ENCODE results near the gene CCR6.
"Not testable (repeated sequence)": the region's sequence is repeated elsewhere in the genome, so short reads cannot be mapped to it uniquely, and the experiment has no call there.

Gene CCR6

DNA sequence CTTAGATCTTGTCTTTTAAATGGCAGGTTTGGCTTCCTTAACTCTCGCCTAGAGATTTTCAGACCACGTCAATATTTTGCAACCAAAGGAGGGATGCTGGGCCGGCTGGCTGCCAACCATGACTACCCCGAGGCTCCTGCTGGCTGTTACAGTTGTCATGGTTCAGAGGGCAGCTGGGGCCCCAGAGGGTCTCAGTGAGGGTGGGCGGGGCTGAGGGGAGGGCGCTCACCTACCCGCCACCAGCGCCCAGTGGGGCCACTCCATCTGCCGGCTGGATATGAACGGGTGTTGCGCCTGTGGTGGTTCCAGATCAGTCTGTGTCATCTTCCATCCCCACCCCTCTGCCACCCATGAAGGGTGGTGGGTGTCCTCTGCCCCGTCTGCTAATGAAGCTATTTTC is 22.6 kb downstream of the CCR6 start:
- no peak for DNase-seq (ENCODE audit: low spot score)

DNA sequence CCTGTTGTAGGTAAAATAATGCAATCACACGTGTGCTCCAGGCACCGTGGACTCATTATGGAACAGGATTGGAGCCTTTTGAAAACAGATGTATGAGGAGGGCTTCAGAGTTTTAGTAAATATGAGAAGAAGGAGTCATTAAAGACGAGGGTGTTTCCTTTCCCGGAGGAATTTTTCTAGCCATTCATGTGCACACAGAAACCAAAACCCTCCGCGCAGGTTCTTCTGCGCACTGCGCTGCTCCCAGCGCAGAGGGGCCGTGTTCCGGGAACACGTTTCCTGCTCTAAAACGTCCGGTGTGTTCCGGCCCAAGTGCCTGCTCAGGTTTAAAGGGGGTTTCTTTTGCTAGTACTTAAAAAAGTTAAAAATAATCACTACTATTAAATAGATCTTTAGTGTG is 23.2 kb downstream of the CCR6 start:
- no peak for DNase-seq (ENCODE audit: low spot score)

DNA sequence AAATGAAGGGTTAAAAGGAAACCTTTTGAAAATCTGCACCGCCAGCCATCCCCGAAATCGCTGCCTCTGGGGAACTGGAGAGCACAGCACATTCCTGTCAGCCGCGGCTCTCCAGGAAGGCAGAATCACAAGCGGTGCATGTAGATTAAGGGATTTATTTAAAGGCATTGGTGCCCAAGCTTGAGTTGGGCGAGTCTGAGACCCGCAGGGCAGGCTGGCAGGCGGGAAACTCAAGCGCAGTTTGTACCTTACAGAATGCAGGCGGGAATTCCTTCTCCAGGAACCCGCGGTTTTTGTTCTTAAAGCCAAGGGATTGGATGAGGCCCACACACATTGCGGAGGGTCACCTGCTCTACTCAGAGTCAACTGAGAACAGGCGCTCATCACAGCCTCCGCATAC is 24.1 kb downstream of the CCR6 start:
- DNase-seq (ENCODE audit: low spot score): no peak

DNA sequence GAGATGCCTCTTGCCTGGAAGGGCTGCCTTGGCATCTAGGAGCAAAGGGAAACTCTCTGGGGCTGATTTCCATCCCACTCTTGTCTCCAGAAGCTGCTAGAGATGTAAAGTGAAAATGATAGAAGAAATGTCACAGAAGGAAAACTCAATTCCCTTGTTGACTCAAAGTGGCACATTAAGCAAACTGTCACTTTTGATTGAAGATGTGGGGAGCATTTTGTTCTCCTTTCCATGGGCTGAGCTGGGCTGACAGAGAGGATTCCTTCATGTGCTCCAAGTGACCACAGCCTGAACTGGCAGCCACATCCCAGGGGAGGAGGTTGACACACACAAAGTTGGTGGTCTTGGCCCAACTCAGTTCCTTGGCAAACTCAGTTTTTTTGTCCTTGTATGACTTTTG is 25.1 kb downstream of the CCR6 start:
- DNase-seq (ENCODE audit: low spot score): no peak

DNA sequence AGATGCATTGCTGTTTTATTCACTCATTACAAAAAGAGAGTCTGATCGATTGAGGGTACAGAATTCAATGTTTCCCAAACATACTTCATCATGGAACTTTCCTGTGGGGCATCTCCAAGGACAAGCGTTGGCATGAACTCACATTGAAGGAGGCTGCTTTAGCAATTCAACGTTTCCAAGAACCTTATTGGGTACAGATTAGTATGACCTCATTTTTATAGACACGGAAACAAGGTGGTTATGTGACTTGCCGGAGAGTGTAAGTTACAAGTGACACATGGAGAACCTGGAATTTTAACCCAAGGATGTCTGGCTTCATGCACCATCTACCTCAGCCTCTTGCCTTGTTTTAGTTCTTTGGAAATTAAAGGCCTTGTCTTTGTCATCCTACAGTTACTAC is 26.1 kb downstream of the CCR6 start:
- no peak for DNase-seq (ENCODE audit: low spot score)

DNA sequence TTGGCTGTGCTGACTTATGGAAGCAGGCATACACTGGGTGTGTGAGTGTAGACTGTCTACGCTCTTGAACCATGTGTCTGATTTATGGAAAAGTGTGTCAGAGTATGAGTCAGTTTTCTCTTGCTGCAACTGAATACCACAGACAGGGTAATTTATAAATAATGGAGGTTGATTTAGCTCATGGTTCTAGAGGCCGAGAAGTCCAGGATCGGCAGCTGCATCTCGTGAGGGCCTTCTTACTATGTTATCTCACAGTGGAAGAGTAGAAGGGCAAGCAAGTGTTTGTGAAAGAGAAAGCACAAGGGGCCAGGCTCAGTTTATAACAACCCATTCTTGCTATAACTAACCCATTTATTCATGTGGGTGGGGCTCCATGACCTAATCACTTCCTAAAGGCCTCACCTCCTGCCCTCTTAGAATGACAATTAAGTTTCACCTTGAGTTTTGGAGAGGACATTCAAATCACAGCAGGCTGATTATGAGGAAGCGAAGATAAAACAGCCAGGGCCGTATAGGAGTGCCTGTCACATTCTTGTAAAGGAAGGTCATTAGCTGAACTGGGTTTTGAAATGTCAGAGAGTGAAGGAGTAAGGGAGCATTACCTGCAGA is 28.1 kb downstream of the CCR6 start:
- no peak for DNase-seq (ENCODE audit: low spot score)

DNA sequence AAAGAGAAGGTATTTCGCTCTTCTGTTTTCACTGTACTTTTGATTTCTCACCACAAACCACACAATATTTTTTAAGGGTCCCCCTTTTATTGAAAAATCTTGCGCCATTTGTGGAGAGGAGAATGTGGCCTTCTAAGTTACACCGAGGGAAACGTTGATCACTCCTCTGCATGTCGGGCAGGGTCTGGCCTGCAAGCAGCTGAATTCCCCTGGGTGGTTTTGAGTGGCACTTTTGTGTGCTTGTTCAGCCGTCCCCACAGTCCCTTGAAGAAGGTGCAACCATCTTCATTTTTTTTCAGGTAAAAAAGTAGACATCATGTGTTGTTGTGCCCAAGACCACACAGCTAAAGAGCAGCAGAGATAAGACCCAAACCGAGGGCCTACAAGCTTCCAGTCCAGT is 28.8 kb downstream of the CCR6 start:
- no peak for DNase-seq (ENCODE audit: low spot score)

DNA sequence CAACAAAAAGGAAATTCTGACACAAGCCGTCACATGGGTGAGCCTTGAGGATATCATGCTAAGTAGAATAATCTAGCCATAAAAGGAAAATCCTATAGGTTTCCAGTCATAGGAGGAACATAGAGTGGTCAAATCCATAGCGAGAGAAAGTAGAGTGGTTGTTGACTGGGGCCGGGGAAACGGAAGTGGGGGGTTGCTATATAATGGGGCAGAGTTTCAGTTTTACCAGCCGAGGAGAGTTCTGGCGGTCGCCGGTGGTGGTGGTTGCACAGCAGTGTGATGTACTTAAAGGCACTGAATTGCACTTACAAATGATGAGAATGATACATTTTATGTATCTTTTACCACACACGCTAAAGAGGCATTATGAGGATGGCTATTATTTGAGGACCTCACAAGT is 30.0 kb downstream of the CCR6 start:
- DNase-seq (ENCODE audit: low spot score): no peak

DNA sequence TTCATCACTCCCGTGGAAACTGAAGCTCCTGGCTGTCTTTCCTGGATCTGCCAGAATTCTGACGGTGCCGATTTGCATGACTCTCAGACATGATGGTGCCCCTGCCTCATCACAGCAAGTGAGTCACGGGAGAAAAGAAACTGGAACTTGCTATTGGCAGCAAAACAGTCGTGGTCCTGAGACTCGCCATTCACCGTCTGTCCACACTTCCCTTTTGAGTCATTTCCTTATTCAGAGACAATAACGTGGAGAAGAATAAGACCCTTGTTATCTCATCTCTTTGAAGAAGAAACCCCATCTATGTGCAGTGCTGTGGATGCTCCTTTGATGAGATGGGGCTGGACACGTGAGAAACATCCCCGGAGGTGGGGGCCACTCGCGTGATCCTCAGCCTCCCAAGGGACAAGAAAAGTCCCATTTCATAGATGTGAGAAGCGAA is 30.6 kb downstream of the CCR6 start:
- no peak for DNase-seq (ENCODE audit: low spot score)

DNA sequence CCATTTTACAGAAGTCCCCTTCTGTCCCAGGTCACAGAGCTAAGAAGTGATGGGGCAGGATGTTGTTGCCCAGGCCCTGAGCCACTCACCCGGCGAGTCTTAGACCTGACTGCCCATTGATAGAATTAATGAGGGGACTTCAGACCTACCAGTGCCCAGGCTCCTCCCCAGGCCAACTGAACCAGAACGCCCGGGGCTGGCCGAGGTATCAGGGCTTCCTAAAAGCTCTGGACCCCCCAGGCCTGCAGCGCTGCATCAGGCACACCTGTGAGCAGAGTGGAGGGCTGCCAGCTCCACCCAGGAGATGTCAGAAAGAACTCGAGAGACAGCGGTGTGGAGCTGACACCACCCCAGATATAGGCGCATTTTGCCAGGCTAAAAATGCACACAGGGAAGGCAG is 31.4 kb downstream of the CCR6 start:
- DNase-seq (ENCODE audit: low spot score): no peak

DNA sequence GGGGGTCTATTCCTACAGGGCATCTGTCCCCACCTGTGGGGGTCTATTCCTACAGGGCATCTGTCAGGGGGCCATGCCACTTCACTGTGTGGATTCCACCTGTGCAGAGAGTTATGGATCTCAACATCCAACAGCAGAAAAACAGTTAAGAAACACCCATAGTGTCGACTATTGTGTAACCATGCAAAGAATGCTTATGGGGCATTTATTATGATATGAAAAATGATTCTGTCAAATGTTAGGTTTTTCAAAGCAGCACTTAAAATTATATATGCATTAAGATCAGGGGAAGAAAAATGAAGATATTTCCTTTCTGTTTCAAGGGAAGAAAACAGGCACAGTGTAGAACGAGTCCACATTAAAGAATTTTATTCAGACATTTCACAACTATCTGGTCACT is 32.0 kb downstream of the CCR6 start:
- no peak for DNase-seq (ENCODE audit: low spot score)

DNA sequence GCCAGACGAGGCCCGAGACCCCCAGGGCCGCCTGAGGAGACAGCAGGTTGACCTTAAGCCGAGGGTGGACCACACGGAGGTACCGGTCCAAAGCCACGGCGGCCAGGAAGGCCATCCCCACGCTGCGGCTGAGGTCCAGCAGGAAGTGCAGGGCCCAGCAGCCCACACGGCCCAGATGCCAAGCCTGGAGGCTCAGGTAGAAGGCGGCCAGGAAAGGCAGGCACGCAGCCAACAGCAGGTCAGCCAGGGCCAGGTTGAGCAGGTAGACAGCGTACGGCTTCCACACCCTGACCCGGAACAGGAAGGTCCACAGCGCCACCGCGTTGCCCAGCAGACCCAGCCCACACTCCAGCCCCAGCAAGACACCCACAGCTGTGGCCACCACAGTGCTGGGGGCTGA is 34.5 kb downstream of the CCR6 start:
- DNase-seq (ENCODE audit: low spot score): no peak

DNA sequence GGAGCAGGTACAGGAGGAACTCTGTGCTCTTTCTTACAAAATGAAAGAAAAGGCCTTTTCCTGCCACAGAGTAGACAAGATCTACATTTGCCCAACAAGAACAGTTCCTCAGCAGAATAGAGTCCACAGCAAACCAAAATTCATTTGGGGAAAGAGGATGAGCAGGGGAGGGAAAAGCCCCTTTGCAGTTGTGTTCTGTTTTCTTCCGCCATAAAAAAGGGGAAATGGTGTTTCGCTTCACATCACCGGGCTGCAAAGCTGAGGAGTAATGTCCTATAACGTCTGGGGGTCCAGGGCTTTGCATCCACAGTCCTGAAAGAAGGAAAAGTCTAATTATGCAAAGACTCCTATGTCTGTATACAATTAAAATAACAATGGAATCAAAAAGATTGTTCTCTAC is 35.0 kb downstream of the CCR6 start, which contains the start of gene GPR31:
GPR31 (minus strand) TSS at position 118 of the 400 bp plus-strand sequence. CDS start 149 bp downstream, outside the sequence.
- DNase-seq (ENCODE audit: low spot score): no peak

DNA sequence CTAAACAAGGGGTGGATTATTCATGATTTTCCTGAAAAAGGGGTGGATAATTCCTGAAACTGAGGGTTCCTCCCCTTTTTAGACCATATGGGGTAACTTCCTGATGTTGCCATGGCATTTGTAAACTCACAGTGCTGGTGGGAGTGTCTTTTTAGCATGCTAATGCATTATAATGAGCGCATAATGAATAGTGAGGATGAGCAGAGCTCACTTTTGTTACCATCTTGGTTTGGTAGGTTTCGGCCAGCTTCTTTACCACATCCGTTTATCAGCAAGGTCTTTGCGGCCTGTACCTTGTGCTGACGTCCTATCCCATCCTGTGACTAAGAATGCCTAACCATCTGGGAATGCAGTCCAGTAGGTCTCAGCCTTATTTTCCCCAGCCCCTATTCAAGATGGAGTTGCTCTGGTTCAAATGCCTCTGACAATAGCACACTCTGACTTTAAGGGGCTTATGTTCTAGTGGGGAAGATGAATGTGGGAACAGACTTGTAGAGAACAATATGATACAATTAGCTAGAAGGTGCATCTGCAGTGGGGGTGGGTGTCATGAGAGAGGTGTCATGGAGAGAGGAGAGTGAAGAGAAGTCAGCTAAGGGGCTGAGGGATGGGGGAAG is 39.1 kb downstream of the CCR6 start:
- DNase-seq (ENCODE audit: low spot score): no peak

DNA sequence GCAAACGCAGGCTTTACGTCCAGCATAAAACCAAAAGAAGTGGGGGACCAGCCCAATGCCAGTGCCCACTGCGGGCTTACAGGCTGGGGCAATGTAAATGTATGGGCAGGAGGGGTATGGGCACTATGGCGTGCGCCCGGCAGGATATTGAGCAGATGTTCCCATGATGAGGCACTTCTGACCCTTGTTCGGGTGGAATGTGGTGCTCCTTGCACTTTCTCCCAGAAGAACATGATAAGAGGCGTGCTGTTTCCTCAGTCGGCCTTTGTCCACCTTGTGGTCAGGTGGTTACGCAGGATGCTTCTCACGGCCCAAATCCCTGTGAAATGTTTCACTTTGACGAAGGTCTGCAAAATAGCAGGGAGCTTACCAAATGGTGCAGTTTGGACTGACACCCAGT is 39.7 kb downstream of the CCR6 start:
- DNase-seq (ENCODE audit: low spot score): no peak

DNA sequence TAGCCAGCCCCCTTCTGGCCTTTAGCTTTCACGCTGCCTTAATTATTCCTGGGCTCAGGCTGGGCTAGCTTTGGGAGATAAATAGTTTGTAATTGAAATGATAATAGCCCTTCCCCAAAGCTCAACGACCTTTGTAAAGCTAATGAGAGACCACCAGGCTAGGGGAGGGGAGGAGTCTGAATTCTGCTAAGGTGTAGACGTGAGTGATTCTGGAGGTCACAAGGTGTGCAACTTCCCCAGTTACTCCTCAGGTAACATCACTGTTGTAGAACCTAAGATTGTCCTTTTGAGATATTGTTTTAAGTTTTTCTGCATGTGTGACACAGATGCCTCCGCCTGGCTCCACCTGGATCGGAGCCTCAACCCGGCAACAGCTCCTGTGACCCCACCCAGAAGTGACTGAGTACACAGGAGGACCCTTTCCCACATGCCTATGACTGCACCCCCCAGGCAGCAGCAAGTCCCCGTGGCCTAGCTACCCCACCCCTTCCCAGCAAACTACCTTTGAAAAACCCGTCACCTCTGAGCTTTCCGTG is 40.6 kb downstream of the CCR6 start:
- no peak for DNase-seq (ENCODE audit: low spot score)

DNA sequence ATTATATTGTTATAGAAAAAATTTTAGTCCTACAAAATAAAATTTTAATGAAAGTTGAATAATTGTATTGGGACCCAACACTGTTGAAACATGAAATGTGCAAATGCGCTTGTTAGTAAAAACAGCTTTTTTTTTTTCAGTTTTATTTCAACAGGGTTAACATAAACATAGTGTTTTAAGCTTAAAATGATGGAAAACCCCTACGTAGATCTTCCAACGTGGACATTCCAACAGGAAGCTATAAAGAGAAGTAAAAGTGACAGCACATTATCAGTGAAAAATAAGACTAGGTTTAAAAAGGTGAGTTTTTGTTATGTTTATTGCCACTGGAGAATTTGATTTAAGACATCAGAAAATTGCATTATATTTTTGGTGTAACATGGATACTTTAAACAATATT is 41.4 kb downstream of the CCR6 start:
- DNase-seq (ENCODE audit: low spot score): no peak

DNA sequence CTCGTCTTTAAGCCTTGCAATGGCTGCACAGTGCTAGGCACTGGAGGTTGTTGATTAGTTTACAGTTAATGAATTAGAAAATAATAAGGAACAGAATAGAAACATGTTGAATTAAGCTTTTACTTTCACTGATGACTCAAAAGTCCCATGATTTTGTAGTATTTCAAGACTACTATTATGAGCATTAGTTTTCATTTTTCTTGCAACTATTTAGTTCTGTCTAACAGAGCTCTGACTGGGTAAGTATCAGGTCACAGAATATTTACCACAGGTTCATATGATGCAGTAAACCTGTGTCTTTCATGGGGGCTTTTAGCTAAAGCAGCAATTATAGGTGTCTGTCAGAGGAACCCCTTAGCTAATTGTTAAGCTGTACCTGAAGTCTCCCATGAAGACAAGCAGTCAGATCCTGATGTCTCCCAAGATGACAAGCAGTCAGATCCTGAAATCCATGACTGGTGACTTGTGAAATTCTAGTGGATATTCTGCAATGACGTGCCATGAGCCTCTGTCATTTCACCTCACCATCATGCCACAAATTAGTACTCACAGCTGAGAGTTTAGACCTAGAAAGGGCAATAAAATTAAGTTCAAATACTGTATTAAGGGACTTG is 43.1 kb downstream of the CCR6 start:
- DNase-seq (ENCODE audit: low spot score): no peak

DNA sequence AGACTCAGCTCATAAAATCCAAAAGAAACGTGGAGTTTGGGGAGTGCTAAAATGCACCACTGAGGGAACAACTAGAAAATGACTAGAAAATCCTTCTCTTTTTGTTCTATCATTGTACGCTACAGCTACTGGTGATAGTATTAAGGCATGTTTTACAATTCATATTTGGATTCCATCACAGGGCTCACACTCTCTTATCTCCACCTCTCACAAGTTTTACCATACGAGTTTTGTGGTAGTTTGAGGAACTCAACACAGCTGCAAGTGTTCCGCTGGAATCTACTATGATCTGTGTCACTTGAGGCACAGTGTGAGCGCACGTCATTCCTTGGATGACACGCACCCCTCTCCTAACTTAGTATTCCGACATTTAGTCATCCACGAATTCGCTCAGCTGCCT is 44.8 kb downstream of the CCR6 start:
- DNase-seq (ENCODE audit: low spot score): not testable (repeated sequence)

DNA sequence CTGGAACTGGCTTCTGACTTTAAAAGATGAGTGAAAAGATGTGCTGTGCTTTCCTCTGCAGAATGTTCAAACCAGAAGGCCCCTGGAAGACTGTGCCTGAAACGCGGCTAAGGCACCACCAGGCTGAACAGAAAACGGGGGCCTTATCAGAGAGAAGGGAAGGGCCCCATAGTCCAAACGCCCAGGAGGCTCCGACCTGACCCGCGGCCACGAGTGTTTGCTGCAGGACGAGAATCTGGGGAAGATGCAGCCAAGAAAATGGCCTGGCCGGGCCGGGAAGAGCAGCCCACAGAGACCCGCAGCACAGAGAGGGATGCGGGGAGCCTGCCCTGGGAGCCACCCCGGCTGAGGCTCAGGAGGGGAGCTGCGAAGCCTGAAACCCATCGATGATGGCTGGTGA is 45.4 kb downstream of the CCR6 start:
- DNase-seq (ENCODE audit: low spot score): not testable (repeated sequence)

DNA sequence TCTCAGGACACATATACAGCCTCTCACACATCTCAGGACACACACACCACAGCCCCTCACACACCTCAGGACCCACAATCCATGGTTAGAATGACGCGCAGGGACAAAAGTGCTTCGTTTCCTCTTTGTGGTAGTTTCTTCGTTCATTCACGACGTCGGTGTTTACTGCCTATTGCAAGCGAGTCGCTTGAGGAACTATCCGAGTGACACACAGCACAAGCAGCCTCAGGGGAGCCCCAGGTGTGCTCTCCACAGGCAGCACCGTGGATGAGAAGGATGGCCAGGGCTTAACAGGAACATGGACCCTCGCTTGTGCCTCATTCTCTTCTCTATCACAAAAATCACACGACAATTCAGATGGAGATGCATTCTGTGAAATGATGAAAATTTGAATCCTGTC is 47.0 kb downstream of the CCR6 start:
- DNase-seq (ENCODE audit: low spot score): not testable (repeated sequence)

DNA sequence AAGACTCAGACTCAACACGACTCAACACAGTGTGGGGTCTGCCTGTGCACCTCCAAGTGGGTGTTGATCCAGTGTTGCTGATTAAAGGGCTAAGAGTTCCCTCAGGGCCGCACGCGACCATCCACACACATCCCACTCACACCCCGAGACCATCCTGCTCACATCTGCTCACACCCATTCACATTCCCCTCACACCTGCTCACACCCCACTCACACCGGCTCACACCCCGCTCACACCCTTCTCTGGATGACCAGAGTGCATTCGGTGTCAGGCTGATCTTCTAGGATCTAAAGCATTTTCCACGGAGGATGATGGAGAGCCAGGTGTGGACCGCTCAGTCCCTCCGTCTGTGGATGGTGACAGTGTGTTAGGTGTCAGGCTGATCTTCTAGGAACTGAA is 48.4 kb downstream of the CCR6 start:
- DNase-seq (ENCODE audit: low spot score): not testable (repeated sequence)

DNA sequence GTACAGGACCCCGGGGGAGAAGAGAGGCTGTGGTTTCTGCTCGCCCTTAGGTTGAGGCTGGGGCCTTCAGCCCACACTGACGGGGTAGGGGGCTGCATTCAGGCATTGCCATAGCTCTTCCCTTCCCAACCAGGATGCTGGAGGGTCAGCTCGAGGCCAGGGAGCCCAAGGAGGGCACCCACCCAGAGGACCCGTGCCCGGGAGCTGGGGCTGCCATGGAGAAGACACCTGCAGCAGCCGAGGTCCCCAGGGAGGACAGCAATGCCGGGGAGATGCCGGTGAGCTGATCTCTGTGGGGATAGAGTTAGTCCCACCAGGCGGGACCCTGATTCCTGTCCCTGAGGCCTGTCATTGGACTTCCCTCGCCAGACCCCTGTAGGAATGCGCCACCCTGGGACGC is 49.1 kb downstream of the CCR6 start:
- not testable (repeated sequence) for DNase-seq (ENCODE audit: low spot score)

All from D341Med (cell line).